Activated CD8-positive, alpha-beta T cell treated with anti-CD3 and anti-CD28 coated beads for 36 hours (primary cell): ENCODE measurements around the gene VWA3A. TPM values are rescaled to one million over a fixed set of nuclear protein-coding genes. Genes with fewer than 3 reads are reported as not detected.

Experiments used
- ATAC-seq: fragments of 200-7000 bp; cut with Tn5 transposase; one replicate; pipeline ENCODE4 v1.10.0; 2021; ENCODE audit warnings: mild to moderate bottlenecking, moderate library complexity
- CTCF ChIA-PET: fragments of 350-600 bp; sonication (Branson Sonifier 250); formaldehyde crosslinking; loops from one replicate; lab custom pipeline; 2021; ENCODE audit warnings: antibody characterized with exemption; lab: Charles Lee
- POLR2A ChIA-PET: fragments of 350-600 bp; sonication (Branson Sonifier 250); formaldehyde crosslinking; loops from one replicate; lab custom pipeline; 2021; ENCODE audit warnings: antibody characterized with exemption; lab: Charles Lee
- DNase-seq: peaks from one replicate; pipeline ENCODE4 v3.0.0-alpha.2; 2020
- H3K27ac Mint-ChIP-seq: one replicate; pipeline ENCODE4 v1.8.0; 2021; ENCODE audit warnings: mild to moderate bottlenecking, mixed read lengths
- H3K27me3 Mint-ChIP-seq: one replicate; pipeline ENCODE4 v1.8.0; 2021; ENCODE audit warnings: mixed read lengths
- H3K36me3 Mint-ChIP-seq: one replicate; pipeline ENCODE4 v1.8.0; 2021; ENCODE audit warnings: low read depth, mixed read lengths
- H3K4me1 Mint-ChIP-seq: one replicate; pipeline ENCODE4 v1.8.0; 2021; ENCODE audit warnings: low read depth, mixed read lengths
- H3K4me3 Mint-ChIP-seq: one replicate; pipeline ENCODE4 v1.8.0; 2021; ENCODE audit warnings: mild to moderate bottlenecking, moderate library complexity, mixed read lengths
- H3K9me3 Mint-ChIP-seq: one replicate; pipeline ENCODE4 v1.8.0; 2021; ENCODE audit warnings: mixed read lengths
- CTCF ChIP-seq: fragments of 200-600 bp; IDR thresholded peaks from one replicate; pipeline ENCODE4 v1.8.0; 2022; ENCODE audit warnings: antibody characterized with exemption, mild to moderate bottlenecking
- intact Hi-C: fragments of 100-400 bp; cut with micrococcal nuclease; formaldehyde crosslinking; loops from one replicate; pipeline ENCODE4 v1.10.0; 2022
- total RNA-seq, 2 experiments: library from RNA; stranded (reverse); gene quantifications; one replicate each; pipeline ENCODE4 v1.2.3, GENCODE V29; 2021

VWA3A gene
- total RNA-seq, 2 experiments from 2014 or later = not detected

- intact Hi-C loops = no loop called here
- no peak for TF ChIP-seq CTCF
- POLR2A ChIA-PET = no interaction called here
- Mint-ChIP-seq H3K9me3 (no peaks in the 10 kb centered on the region), H3K4me3 (no peak overlapping the region), H3K27me3 (no peaks in the 10 kb centered on the region), H3K36me3 (no peaks in the 10 kb centered on the region), H3K27ac (no peak overlapping the region), H3K4me1 (peaks cover 18% of the 10 kb centered on the region)
- no peak for ATAC-seq
- CTCF ChIA-PET = interaction anchor here (2.0 to 2.2 kb wide), 2 partner anchors 84 to 106 kb away, joined by 5 to 9 read pairs; no protein-coding TSS in a partner anchor
- DNase-seq = peak; percentile 20
Observed at GRCh38 chr16:22183901-22184614, 91.7 kb downstream of the VWA3A start.

GRCh38 chr16:22184615-22184968 lies 92.3 kb downstream of the VWA3A start:
- Mint-ChIP-seq H3K9me3 (no peaks in the 10 kb centered on the region), H3K4me1 (peaks cover 23% of the 10 kb centered on the region), H3K4me3 (no peak overlapping the region), H3K27ac (no peak overlapping the region), H3K27me3 (no peaks in the 10 kb centered on the region), H3K36me3 (no peaks in the 10 kb centered on the region)
- CTCF ChIA-PET = interaction anchor here (2.0 to 2.2 kb wide), 2 partner anchors 85 to 107 kb away, joined by 5 to 9 read pairs; no protein-coding TSS in a partner anchor
- DNase-seq (no peak), ATAC-seq (no peak)
- POLR2A ChIA-PET = no interaction called here
- TF ChIP-seq CTCF = no peak
- intact Hi-C loops = no loop called here

GRCh38 chr16:22186517-22186916 lies 94.2 kb downstream of the VWA3A start:
- DNase-seq = peak; percentile 35

GRCh38 chr16:22188267-22188594 lies 95.9 kb downstream of the VWA3A start:
- H3K4me1 Mint-ChIP-seq = peaks cover 37% of the 10 kb centered on the region
- H3K27me3 Mint-ChIP-seq = no peaks in the 10 kb centered on the region
- H3K36me3 Mint-ChIP-seq = no peaks in the 10 kb centered on the region
- intact Hi-C loops = loop anchor here (2.0 to 5.0 kb wide), 3 partner anchors 91 to 236 kb away; partner anchors contain the start of gene UQCRC2
- no peak overlapping the region for H3K4me3 Mint-ChIP-seq
- peak overlapping the region; percentile 100 for H3K27ac Mint-ChIP-seq
- no peak for TF ChIP-seq CTCF
- ATAC-seq (no peak), DNase-seq (no peak)
- CTCF ChIA-PET = interaction anchor here (0.6 to 5.9 kb wide), 41 partner anchors 8 to 531 kb away, joined by 3 to 82 read pairs (median 5); partner anchors contain the start of genes MOSMO, PDZD9, POLR3E and UQCRC2
- POLR2A ChIA-PET = interaction anchor here (0.6 to 8.7 kb wide), 7 partner anchors 10 to 222 kb away, joined by 3 to 113 read pairs (median 3); partner anchors contain the start of genes EEF2K, MOSMO and VWA3A
- no peaks in the 10 kb centered on the region for H3K9me3 Mint-ChIP-seq

More at GRCh38 chr16:22186517-22186916, 94.2 kb downstream of the VWA3A start:
- Mint-ChIP-seq H3K27me3 (no peaks in the 10 kb centered on the region), H3K4me1 (peaks cover 26% of the 10 kb centered on the region), H3K9me3 (no peaks in the 10 kb centered on the region), H3K27ac (peak overlapping the region; percentile 68), H3K4me3 (no peak overlapping the region), H3K36me3 (no peaks in the 10 kb centered on the region)
- ATAC-seq = no peak
- ChIA-PET POLR2A (no interaction called here), CTCF (interaction anchor here (0.9 to 4.7 kb wide), 4 partner anchors 16 to 187 kb away, joined by 3 to 82 read pairs (median 42); partner anchors contain the start of gene PDZD9)
- intact Hi-C loops = loop anchor here (5.0 kb wide), 2 partner anchors 89 to 234 kb away; partner anchors contain the start of gene UQCRC2
- peak; percentile 21 for TF ChIP-seq CTCF
